Bone marrow (tissue), 2 donors: ENCODE results near the gene LDLR.
"Not testable (repeated sequence)": the region's sequence is repeated elsewhere in the genome, so short reads cannot be mapped to it uniquely, and the experiment has no call there.

Source experiments
- DNase-seq, 2 donors: peaks; one replicate each; lab custom pipeline; 2025; lab: John Stamatoyannopoulos, UW

The LDLR gene

GRCh38 chr19:11070123-11070522 is 19.1 kb upstream of the LDLR start:
- DNase-seq = no peak

- DNase-seq = no peak
Measured at GRCh38 chr19:11073568-11073967, 15.7 kb upstream of the LDLR start.

- not testable (repeated sequence) for DNase-seq
Measured at GRCh38 chr19:11076792-11077191, 12.5 kb upstream of the LDLR start.

GRCh38 chr19:11078893-11079292 is 10.4 kb upstream of the LDLR start:
- DNase-seq = no peak

GRCh38 chr19:11079999-11080398 is 9.3 kb upstream of the LDLR start:
- DNase-seq = no peak

GRCh38 chr19:11087870-11088505 is 1.3 kb upstream of the LDLR start:
- no peak for DNase-seq

GRCh38 chr19:11088506-11089253 is 583 bp upstream of the LDLR start:
- no peak for DNase-seq

- not testable (repeated sequence) for DNase-seq
Measured at GRCh38 chr19:11090014-11090263, 676 bp downstream of the LDLR start.

- DNase-seq = peak; percentile 78 to 94
Measured at GRCh38 chr19:11090264-11090996, 1.2 kb downstream of the LDLR start.

GRCh38 chr19:11090997-11091702 is 1.9 kb downstream of the LDLR start:
- DNase-seq = peak in 1 of 2 donors; percentile 29

GRCh38 chr19:11091703-11092153 is 2.5 kb downstream of the LDLR start:
- DNase-seq = peak in 1 of 2 donors; percentile 29

- DNase-seq = no peak
Measured at GRCh38 chr19:11092181-11092538, 2.9 kb downstream of the LDLR start.

- peak in 1 of 2 donors; percentile 30 for DNase-seq
Measured at GRCh38 chr19:11093689-11094238, 4.5 kb downstream of the LDLR start.

GRCh38 chr19:11094520-11094894 is 5.2 kb downstream of the LDLR start:
- DNase-seq = no peak

GRCh38 chr19:11096210-11096841 is 7.1 kb downstream of the LDLR start:
- peak; percentile 27 to 69 for DNase-seq

GRCh38 chr19:11097367-11097766 is 8.1 kb downstream of the LDLR start:
- DNase-seq = not testable (repeated sequence)

- no peak for DNase-seq
Measured at GRCh38 chr19:11098327-11098726, 9.1 kb downstream of the LDLR start.

GRCh38 chr19:11098861-11099260 is 9.6 kb downstream of the LDLR start:
- DNase-seq = no peak

GRCh38 chr19:11100049-11100448 is 10.8 kb downstream of the LDLR start:
- DNase-seq = no peak

- DNase-seq = no peak
Measured at GRCh38 chr19:11101057-11101456, 11.8 kb downstream of the LDLR start.

- DNase-seq = no peak
Measured at GRCh38 chr19:11102944-11103343, 13.7 kb downstream of the LDLR start.

- DNase-seq = not testable (repeated sequence)
Measured at GRCh38 chr19:11103667-11104066, 14.4 kb downstream of the LDLR start.
